Heart left ventricle (tissue), 16 donors: ENCODE data around the gene PAMR1. TPM values are rescaled to one million over a fixed set of nuclear protein-coding genes. Genes with fewer than 3 reads are reported as not detected.

ENCODE experiments used
- ATAC-seq, 4 donors: fragments of 200-7000 bp; cut with Tn5 transposase; one replicate each; pipeline ENCODE4 v1.9.1; 2020 to 2022; ENCODE audit warnings: moderate library complexity in 4 of 4, mild to moderate bottlenecking in 3 of 4, moderate number of reproducible peaks in 1 of 4
- DNase-seq, 5 donors: peaks; one replicate each; pipeline ENCODE4 v3.0.0-alpha.2; 2020
- H3K27ac ChIP-seq, 12 donors: fragments of 200-600 bp; sonication (generic) in 4 of 12; one replicate each; pipeline versions ENCODE4 v1.5.0 to v1.8.0; 2016 to 2022; ENCODE audit warnings: mild to moderate bottlenecking in 2 of 12
- H3K27me3 ChIP-seq, 9 donors: fragments of 200-600 bp; sonication (generic) in 2 of 9; one replicate each; pipeline versions ENCODE4 v1.5.1 to v1.8.0; 2016 to 2022; ENCODE audit warnings: mild to moderate bottlenecking in 3 of 9
- H3K36me3 ChIP-seq, 9 donors: fragments of 200-600 bp; sonication (generic) in 2 of 9; one replicate each; pipeline versions ENCODE4 v1.5.0 to v1.8.0; 2018 to 2022; ENCODE audit warnings: mild to moderate bottlenecking in 2 of 9
- H3K4me1 ChIP-seq, 12 donors: fragments of 200-600 bp; sonication (generic) in 4 of 12; one replicate each; pipeline versions ENCODE4 v1.5.0 to v1.8.0; 2016 to 2022; ENCODE audit warnings: mild to moderate bottlenecking in 3 of 12
- H3K4me3 ChIP-seq, 12 donors: fragments of 200-600 bp; sonication (generic) in 4 of 12; one replicate each; pipeline versions ENCODE4 v1.5.0 to v1.8.0; 2017 to 2022; ENCODE audit warnings: mild to moderate bottlenecking in 9 of 12, moderate library complexity in 4 of 12
- H3K9me3 ChIP-seq, 12 donors: fragments of 200-600 bp; sonication (generic) in 4 of 12; one replicate each; pipeline versions ENCODE4 v1.5.0 to v1.8.0; 2016 to 2022; ENCODE audit warnings: mild to moderate bottlenecking in 1 of 12
- CTCF ChIP-seq, 12 donors: fragments of 200-600 bp; sonication (generic) in 4 of 12; IDR thresholded peaks; one replicate each; pipeline versions ENCODE4 v1.5.0 to v1.8.0; 2018 to 2022; ENCODE audit warnings: antibody characterized with exemption in 12 of 12, mild to moderate bottlenecking in 5 of 12
- POLR2A ChIP-seq, 2 donors: fragments of 450-650 bp; IDR thresholded peaks; one replicate each; pipeline ENCODE4 v1.6.1; 2017; ENCODE audit warnings: antibody characterized with exemption in 2 of 2, mild to moderate bottlenecking in 2 of 2, moderate library complexity in 2 of 2
- WGBS, 4 donors: extraction: QIAGEN DNeasy Blood & Tissue Kit in 2 of 4; methylation state at CpG; one replicate each; pipeline versions ENCODE4 v1.1.5 to v1.1.7; 2013 to 2018; 5-methylcytosine and 5-hydroxymethylcytosine counted together
- intact Hi-C, 10 donors: fragments of 100-400 bp; cut with DNase I; formaldehyde crosslinking; loops; one replicate each; pipeline versions ENCODE4 v1.11.1 to v1.14.2; 2022
- polyA plus RNA-seq, 2 donors: library from polyadenylated mRNA; stranded (reverse); fragments of 200-250 nt; gene quantifications; one replicate each; pipeline ENCODE4 v1.2.3, GENCODE V29; 2013
- total RNA-seq, 9 donors: library from RNA; depleted of rRNA in 2 of 9; stranded (reverse); fragments of >200 nt in 2 of 9; fragmentation: NEBNext Ultra II Directional in 3 of 9; extraction: Animal tissue kit (Norgen Biotek cat#: 25700) in 3 of 9; gene quantifications; one replicate each; pipeline versions ENCODE4 v1.1.0 to v1.2.4, GENCODE V29; 2016 to 2023
- donor health status: ischemic (EF 13 %, LVEDD 7.1; RV severe dilation, severe dysfunction).
- donor health status: healthy with polysubstance abuse.
- donor health status: DM: no; HTN: yes; CAD: no.
- donor health status: DM: no; HTN: no; CAD: no.
- donor health status: ischemic (EF 25% LVEDD 6.9; RV normal size, moderate dysfunction).
- donor health status: ischemic (EF 25% LVEDD 5.7; RV mildly dilated, moderate dysfunction).
- donor health status: healthy.
- donor health status: DM: yes; HTN: yes; CAD: no.
- donor health status: ischemic (EF 35%, LVEDD 5.7; RV mildly dilated, moderate dysfunction).
- donor health status: nonischemic (EF 11% LVEDD 7.7; RV severe dilation, severe dysfunction).
- donor health status: DM: yes; HTN: yes; CAD: no.
- donor health status: PGD.
- donor health status: ischemic (EF 29% LVEDD 5.4; RV normal size, mild dysfunction).
- donor health status: nonischemic (EF 23%, LVEDD 6.1; RV moderate dilation, normal function).

Gene PAMR1
- total and polyA plus RNA-seq, 11 donors = 3.5 to 18.3 (median 7.0) TPM

GRCh38 chr11:35507688-35508087 is 17.7 kb downstream of the PAMR1 start:
- peaks cover 0 to 8% (median 0%) of the 10 kb centered on the region in 9 donors for H3K27me3 ChIP-seq
- H3K4me3 ChIP-seq = no peak overlapping the region
- DNase-seq (no peak), ATAC-seq (no peak)
- intact Hi-C loops = no loop called here
- H3K9me3 ChIP-seq = peaks cover 0 to 20% (median 2%) of the 10 kb centered on the region in 12 donors
- no peak overlapping the region for H3K27ac ChIP-seq
- H3K36me3 ChIP-seq = no peaks in the 10 kb centered on the region
- 85 to 92% (median 89%) methylated on average over 2 of the region's 2 CpGs for WGBS, 4 donors
- H3K4me1 ChIP-seq = no peaks in the 10 kb centered on the region
- TF ChIP-seq CTCF (IDR thresholded peaks at IDR 0.05) = no peak
- no peak for TF ChIP-seq POLR2A (IDR thresholded peaks at IDR 0.05)

- Histone ChIP-seq H3K4me1 (no peaks in the 10 kb centered on the region), H3K4me3 (no peak overlapping the region), H3K27ac (no peak overlapping the region), H3K9me3 (peaks cover 0 to 12% (median 0%) of the 10 kb centered on the region in 12 donors), H3K27me3 (no peaks in the 10 kb centered on the region), H3K36me3 (no peaks in the 10 kb centered on the region)
- intact Hi-C loops = no loop called here
- ATAC-seq (no peak), DNase-seq (no peak)
- TF ChIP-seq CTCF (IDR thresholded peaks at IDR 0.05) (no peak), POLR2A (IDR thresholded peaks at IDR 0.05) (no peak)
- 43 to 74% (median 72%) methylated on average over 4 of the region's 4 CpGs for WGBS, 4 donors
These were observed 23.6 kb downstream of the PAMR1 start for GRCh38 chr11:35501776-35502175.

- DNase-seq (no peak), ATAC-seq (no peak)
- intact Hi-C loops = no loop called here
- TF ChIP-seq CTCF (IDR thresholded peaks at IDR 0.05) (no peak), POLR2A (IDR thresholded peaks at IDR 0.05) (no peak)
- Histone ChIP-seq H3K27me3 (no peaks in the 10 kb centered on the region), H3K4me1 (no peaks in the 10 kb centered on the region), H3K4me3 (no peak overlapping the region), H3K36me3 (no peaks in the 10 kb centered on the region), H3K27ac (no peak overlapping the region), H3K9me3 (peaks cover 0 to 7% (median 0%) of the 10 kb centered on the region in 12 donors)
These were observed 24.7 kb downstream of the PAMR1 start for GRCh38 chr11:35500744-35501143.

GRCh38 chr11:35496416-35496815 is 29.0 kb downstream of the PAMR1 start:
- intact Hi-C loops = loop anchor here in 3 of 10 donors (10.0 kb wide), 3 partner anchors 108 to 768 kb away; no protein-coding TSS in a partner anchor
- Histone ChIP-seq H3K4me3 (no peak overlapping the region), H3K4me1 (no peaks in the 10 kb centered on the region), H3K27me3 (peaks cover 0 to 4% (median 0%) of the 10 kb centered on the region in 9 donors), H3K36me3 (peaks cover 0 to 4% (median 0%) of the 10 kb centered on the region in 9 donors), H3K27ac (no peak overlapping the region), H3K9me3 (no peaks in the 10 kb centered on the region)
- DNase-seq (no peak), ATAC-seq (no peak)
- WGBS, 4 donors = 44 to 56% (median 47%) methylated on average over 1 of the region's 1 CpG
- TF ChIP-seq CTCF (IDR thresholded peaks at IDR 0.05) = no peak
- no peak for TF ChIP-seq POLR2A (IDR thresholded peaks at IDR 0.05)
